ENCODE results near the gene RPUSD1.

DNA sequence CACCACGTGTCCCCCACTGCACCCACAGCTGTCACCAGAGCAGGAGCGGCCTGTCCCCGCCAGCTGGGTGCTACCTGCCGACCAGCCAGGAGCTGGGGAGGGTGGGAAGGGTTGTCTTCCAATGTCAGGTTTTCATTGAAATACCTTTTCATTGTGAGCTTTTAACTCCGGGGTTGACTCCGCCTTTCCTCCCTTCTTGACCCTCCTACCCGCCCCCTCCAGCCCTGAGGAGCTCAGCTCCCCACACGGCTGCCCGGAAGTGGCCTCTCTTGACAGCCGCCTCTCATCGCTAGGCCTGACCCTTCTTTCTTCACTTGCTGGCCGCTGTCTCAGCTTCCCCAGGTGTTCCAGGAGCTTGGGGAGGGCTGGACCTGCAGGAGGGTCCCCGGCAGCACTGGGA, 33.6 kb upstream of the RPUSD1 start:
- TF ChIP-seq, protein P1, sequence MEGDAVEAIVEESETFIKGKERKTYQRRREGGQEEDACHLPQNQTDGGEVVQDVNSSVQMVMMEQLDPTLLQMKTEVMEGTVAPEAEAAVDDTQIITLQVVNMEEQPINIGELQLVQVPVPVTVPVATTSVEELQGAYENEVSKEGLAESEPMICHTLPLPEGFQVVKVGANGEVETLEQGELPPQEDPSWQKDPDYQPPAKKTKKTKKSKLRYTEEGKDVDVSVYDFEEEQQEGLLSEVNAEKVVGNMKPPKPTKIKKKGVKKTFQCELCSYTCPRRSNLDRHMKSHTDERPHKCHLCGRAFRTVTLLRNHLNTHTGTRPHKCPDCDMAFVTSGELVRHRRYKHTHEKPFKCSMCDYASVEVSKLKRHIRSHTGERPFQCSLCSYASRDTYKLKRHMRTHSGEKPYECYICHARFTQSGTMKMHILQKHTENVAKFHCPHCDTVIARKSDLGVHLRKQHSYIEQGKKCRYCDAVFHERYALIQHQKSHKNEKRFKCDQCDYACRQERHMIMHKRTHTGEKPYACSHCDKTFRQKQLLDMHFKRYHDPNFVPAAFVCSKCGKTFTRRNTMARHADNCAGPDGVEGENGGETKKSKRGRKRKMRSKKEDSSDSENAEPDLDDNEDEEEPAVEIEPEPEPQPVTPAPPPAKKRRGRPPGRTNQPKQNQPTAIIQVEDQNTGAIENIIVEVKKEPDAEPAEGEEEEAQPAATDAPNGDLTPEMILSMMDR (IDR thresholded peaks at IDR 0.05) = no peak
- no peak for TF ChIP-seq POLR2A (IDR thresholded peaks at IDR 0.05)
